ENCODE measurements around the gene FBXL7.

The FBXL7 gene

GRCh38 chr5:15499528-15500324 lies at the start of gene FBXL7:
Gene FBXL7, plus strand, starts transcription at chr5:15500180.
- DNase-seq (ENCODE audit: low read depth): peak; percentile 85
- H3K4me3 ChIP-seq (ENCODE audit: low read depth, low read length): peak within 1 kb of the TSS; percentile 86
- TF ChIP-seq CTCF (conservative IDR thresholded peaks at IDR 0.05; ENCODE audit: low read depth, low read length): peak; percentile 22

GRCh38 chr5:15450473-15450872 lies 49.5 kb upstream of the FBXL7 start:
- no peak for TF ChIP-seq CTCF (conservative IDR thresholded peaks at IDR 0.05; ENCODE audit: low read depth, low read length)
- DNase-seq (ENCODE audit: low read depth): no peak

GRCh38 chr5:15450949-15451348 lies 49.0 kb upstream of the FBXL7 start:
- no peak for DNase-seq (ENCODE audit: low read depth)
- H3K4me3 ChIP-seq (ENCODE audit: low read depth, low read length): no peak overlapping the region
- no peak for TF ChIP-seq CTCF (conservative IDR thresholded peaks at IDR 0.05; ENCODE audit: low read depth, low read length)

More at GRCh38 chr5:15450473-15450872, 49.5 kb upstream of the FBXL7 start:
- no peak overlapping the region for H3K4me3 ChIP-seq (ENCODE audit: low read depth, low read length)

GRCh38 chr5:15452030-15452429 lies 48.0 kb upstream of the FBXL7 start:
- H3K4me3 ChIP-seq (ENCODE audit: low read depth, low read length): no peak overlapping the region
- TF ChIP-seq CTCF (conservative IDR thresholded peaks at IDR 0.05; ENCODE audit: low read depth, low read length): no peak
- no peak for DNase-seq (ENCODE audit: low read depth)

- H3K4me3 ChIP-seq (ENCODE audit: low read depth, low read length): no peak overlapping the region
- peak; percentile 83 for DNase-seq (ENCODE audit: low read depth)
- TF ChIP-seq CTCF (conservative IDR thresholded peaks at IDR 0.05; ENCODE audit: low read depth, low read length): no peak
Observed at GRCh38 chr5:15452781-15453180, 47.2 kb upstream of the FBXL7 start.

GRCh38 chr5:15459200-15459599 lies 40.8 kb upstream of the FBXL7 start:
- no peak overlapping the region for H3K4me3 ChIP-seq (ENCODE audit: low read depth, low read length)
- no peak for DNase-seq (ENCODE audit: low read depth)
- no peak for TF ChIP-seq CTCF (conservative IDR thresholded peaks at IDR 0.05; ENCODE audit: low read depth, low read length)
